Activated CD4-positive, CD25-positive, alpha-beta regulatory T cell treated with anti-CD3 and anti-CD28 coated beads, Interleukin-2, amount 50 U/mL, for 72 hours (primary cell): Measurements from ENCODE around the gene BUD23.

Experiments
- DNase-seq: peaks from one replicate; pipeline ENCODE4 v3.0.0; 2021

Gene BUD23

GRCh38 chr7:73742753-73743641 is 59.6 kb downstream of the BUD23 start:
- no peak for DNase-seq

- DNase-seq: no peak
Observed at GRCh38 chr7:73746378-73746777, 63.0 kb downstream of the BUD23 start.
